GF-D8 (cell line): Measurements from ENCODE around the gene SORBS2.
"Not testable (repeated sequence)": the region's sequence is repeated elsewhere in the genome, so short reads cannot be mapped to it uniquely, and the experiment has no call there.

ENCODE experiments used
- DNase-seq: peaks from one replicate; lab custom pipeline; 2025; lab: John Stamatoyannopoulos, UW

Gene SORBS2

GRCh38 chr4:185811509-185812364 lies at the start of gene SORBS2:
TSS of gene SORBS2 (minus strand) at chr4:185812194. CDS start at chr4:185690571, 121,623 bp downstream.
- DNase-seq = no peak

GRCh38 chr4:185859111-185859510 lies 47.1 kb upstream of the SORBS2 start:
- DNase-seq = peak; percentile 16

GRCh38 chr4:185857561-185857960 lies 45.6 kb upstream of the SORBS2 start:
- not testable (repeated sequence) for DNase-seq

GRCh38 chr4:185853841-185854240 lies 41.8 kb upstream of the SORBS2 start:
- DNase-seq = no peak

GRCh38 chr4:185852961-185853360 lies 41.0 kb upstream of the SORBS2 start:
- DNase-seq = no peak

- no peak for DNase-seq
Measured at GRCh38 chr4:185849664-185850550, 37.9 kb upstream of the SORBS2 start.

GRCh38 chr4:185847352-185848097 lies 35.5 kb upstream of the SORBS2 start:
- no peak for DNase-seq

- DNase-seq = no peak
Measured at GRCh38 chr4:185846505-185847150, 34.6 kb upstream of the SORBS2 start.

GRCh38 chr4:185845966-185846365 lies 34.0 kb upstream of the SORBS2 start:
- no peak for DNase-seq

GRCh38 chr4:185841451-185841850 lies 29.5 kb upstream of the SORBS2 start:
- DNase-seq = no peak

- no peak for DNase-seq
Measured at GRCh38 chr4:185840953-185841352, 29.0 kb upstream of the SORBS2 start.

- no peak for DNase-seq
Measured at GRCh38 chr4:185840201-185840600, 28.2 kb upstream of the SORBS2 start.

GRCh38 chr4:185839770-185840169 lies 27.8 kb upstream of the SORBS2 start:
- no peak for DNase-seq

- DNase-seq = no peak
Measured at GRCh38 chr4:185839194-185839712, 27.3 kb upstream of the SORBS2 start.

GRCh38 chr4:185838514-185839193 lies 26.7 kb upstream of the SORBS2 start:
- DNase-seq = no peak

GRCh38 chr4:185838104-185838452 lies 26.1 kb upstream of the SORBS2 start:
- no peak for DNase-seq

GRCh38 chr4:185837415-185838103 lies 25.6 kb upstream of the SORBS2 start:
- DNase-seq = no peak

GRCh38 chr4:185836241-185837084 lies 24.5 kb upstream of the SORBS2 start:
- DNase-seq = no peak

GRCh38 chr4:185835814-185836213 lies 23.8 kb upstream of the SORBS2 start:
- no peak for DNase-seq
